Duodenal mucosa (tissue), 2 donors: ENCODE results near the gene PHF20.
"Not testable (repeated sequence)": the region's sequence is repeated elsewhere in the genome, so short reads cannot be mapped to it uniquely, and the experiment has no call there.

Experiments
- H3K27ac ChIP-seq: one replicate; pipeline ENCODE4 v1.7.0; 2013; ENCODE audit warnings: low read depth, low read length
- H3K27me3 ChIP-seq, 2 donors: one replicate each; pipeline ENCODE4 v1.7.0; 2013; ENCODE audit warnings: low read length in 2 of 2, control low read depth in 1 of 2; ENCODE audit not compliant: insufficient read depth in 2 of 2, control insufficient read depth in 1 of 2
- H3K36me3 ChIP-seq, 2 donors: one replicate each; pipeline ENCODE4 v1.7.0; 2013; ENCODE audit warnings: low read length in 2 of 2, control low read depth in 1 of 2; ENCODE audit not compliant: insufficient read depth in 2 of 2, control insufficient read depth in 1 of 2
- H3K4me1 ChIP-seq, 2 donors: one replicate each; pipeline ENCODE4 v1.7.0; 2013; ENCODE audit warnings: low read length in 2 of 2, control low read depth in 1 of 2; ENCODE audit not compliant: insufficient read depth in 2 of 2, control insufficient read depth in 1 of 2
- H3K4me3 ChIP-seq, 2 donors: one replicate each; pipeline ENCODE4 v1.7.0; 2013; ENCODE audit warnings: low read length in 2 of 2, low read depth in 1 of 2
- H3K9ac ChIP-seq, 2 donors: one replicate each; pipeline ENCODE4 v1.7.0; 2013; ENCODE audit warnings: low read length in 2 of 2, low read depth in 1 of 2
- H3K9me3 ChIP-seq, 2 donors: one replicate each; pipeline ENCODE4 v1.7.0; 2013; ENCODE audit warnings: low read length in 2 of 2, control low read depth in 1 of 2; ENCODE audit not compliant: control insufficient read depth in 1 of 2

Gene PHF20

DNA sequence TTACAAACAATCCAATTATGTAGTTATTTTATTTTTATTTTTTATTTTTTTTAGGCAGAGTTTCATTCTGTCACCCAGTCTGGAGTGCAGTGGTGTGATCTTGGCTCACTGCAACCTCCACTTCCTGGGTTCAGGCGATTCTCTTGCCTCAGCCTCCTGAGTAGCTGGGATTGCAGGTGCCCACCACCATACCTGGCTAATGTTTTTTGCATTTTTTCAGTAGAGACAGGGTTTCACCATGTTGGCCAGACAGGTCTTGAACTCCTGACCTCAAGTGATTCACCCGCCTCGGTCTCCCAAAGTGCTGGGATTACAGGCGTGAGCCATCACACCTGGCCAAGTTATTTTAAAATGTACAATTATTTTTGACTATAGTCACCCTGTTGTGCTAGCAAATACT is 83.8 kb downstream of the PHF20 start:
- H3K9me3 ChIP-seq, H3K9ac ChIP-seq, H3K27ac ChIP-seq, H3K36me3 ChIP-seq, H3K4me1 ChIP-seq, H3K4me3 ChIP-seq, H3K27me3 ChIP-seq: not testable (repeated sequence)

DNA sequence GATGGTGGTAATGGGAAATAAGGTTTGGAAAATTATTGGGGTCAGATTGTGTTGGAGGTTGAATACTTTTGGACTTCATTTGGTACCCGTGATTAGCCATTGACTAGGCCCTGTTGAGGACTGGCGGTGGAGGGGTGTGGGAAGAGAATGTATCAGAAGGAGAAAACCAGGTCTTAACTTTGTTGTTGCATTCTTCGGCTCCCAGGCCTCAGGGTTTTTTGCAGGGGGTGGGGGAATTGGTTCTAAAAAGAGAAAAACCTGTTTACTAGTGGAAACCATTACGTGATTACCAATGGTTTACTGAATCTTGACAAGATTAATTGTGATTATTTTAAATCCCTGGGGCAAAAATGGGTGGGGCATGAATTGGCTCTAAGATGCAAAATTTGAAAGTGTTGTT is 85.1 kb downstream of the PHF20 start:
- Histone ChIP-seq H3K9ac (no peak overlapping the region), H3K27ac (no peak overlapping the region), H3K9me3 (no peaks in the 10 kb centered on the region), H3K4me3 (no peak overlapping the region), H3K36me3 (peaks cover 3 to 8% of the 10 kb centered on the region in 2 donors), H3K27me3 (no peaks in the 10 kb centered on the region), H3K4me1 (peaks cover 0 to 6% of the 10 kb centered on the region in 2 donors)

DNA sequence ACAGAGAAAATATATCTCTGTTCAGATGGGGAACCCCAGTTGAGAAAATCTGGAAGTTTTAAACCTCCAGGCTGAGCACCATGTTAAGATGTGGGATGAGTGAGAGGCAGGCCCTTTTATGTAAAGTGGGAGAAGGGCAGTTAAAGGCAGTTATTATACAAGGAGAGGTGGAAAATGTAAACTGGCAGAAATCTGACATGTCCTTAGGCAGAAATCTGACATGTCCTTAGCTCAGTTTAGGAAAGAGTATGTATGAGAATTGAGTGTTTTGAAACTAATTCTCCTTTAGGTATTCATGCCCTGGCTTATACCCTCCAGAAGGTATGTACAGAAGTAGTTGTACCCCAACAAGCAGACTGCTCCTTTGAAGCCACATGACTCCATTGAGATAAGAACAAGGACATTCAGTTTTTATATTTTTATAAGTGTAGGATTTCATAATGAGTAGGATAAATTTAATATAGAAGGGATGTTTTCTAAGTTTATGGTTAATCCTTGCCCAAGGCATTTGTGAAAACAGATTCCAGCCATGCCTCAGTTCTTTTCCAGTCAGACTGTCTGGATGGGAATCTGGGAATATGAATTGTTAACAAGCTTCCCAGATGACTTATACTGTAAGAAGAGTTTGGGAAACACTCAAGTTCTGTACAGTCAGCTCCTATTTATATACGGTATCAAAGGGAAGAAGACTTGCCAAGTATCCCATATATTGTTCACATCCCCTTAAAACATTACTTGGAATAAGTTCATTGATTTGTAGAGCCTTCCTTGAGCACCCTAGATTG is 94.8 kb downstream of the PHF20 start:
- peaks cover 0 to 7% of the 10 kb centered on the region in 2 donors for H3K4me1 ChIP-seq

DNA sequence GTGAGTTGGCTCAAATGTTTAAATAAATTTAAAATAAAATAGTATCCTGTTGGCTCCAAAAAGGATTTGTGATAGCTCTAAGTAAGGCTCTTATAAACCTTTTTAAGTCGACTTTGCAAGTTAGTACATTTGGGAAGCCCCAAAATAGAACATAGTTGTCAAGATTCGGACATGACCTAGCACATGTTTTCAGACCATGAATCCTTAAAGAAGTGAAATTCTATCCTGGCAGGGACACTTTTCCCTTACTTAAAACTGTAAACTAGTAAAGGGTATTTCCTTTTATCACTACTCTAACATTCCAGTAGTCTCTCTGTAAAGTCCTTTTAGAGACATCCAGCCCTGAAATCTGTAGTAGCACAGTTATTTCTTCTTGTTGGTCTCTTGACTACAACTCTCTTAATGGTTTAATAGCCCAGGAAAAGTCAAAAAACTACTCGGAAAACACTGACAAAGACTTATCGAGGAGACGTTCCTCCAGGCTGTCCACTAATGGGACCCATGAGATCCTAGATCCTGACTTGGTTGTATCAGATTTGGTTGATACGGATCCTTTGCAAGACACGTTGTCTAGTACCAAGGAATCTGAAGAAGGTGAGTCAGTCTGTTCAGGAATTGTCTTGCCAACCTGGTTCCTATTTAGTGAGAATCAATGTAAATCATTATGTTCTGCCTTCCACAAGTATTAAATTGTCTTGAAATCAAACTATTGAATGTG is 98.9 kb downstream of the PHF20 start:
- Histone ChIP-seq H3K36me3 (peaks cover 0 to 3% of the 10 kb centered on the region in 2 donors), H3K4me3 (no peak overlapping the region), H3K27ac (peak overlapping the region; percentile 17), H3K9ac (no peak overlapping the region), H3K27me3 (no peaks in the 10 kb centered on the region), H3K9me3 (no peaks in the 10 kb centered on the region), H3K4me1 (peaks cover 1 to 7% of the 10 kb centered on the region in 2 donors)

More for the DNA sequence above, 94.8 kb downstream of the PHF20 start:
- H3K36me3 ChIP-seq, result peaks cover 0 to 3% of the 10 kb centered on the region in 2 donors
- H3K4me3 ChIP-seq, result no peak overlapping the region
- H3K9ac ChIP-seq, result no peak overlapping the region
- H3K27ac ChIP-seq, result no peak overlapping the region
- H3K27me3 ChIP-seq, result no peaks in the 10 kb centered on the region
- no peaks in the 10 kb centered on the region for H3K9me3 ChIP-seq

DNA sequence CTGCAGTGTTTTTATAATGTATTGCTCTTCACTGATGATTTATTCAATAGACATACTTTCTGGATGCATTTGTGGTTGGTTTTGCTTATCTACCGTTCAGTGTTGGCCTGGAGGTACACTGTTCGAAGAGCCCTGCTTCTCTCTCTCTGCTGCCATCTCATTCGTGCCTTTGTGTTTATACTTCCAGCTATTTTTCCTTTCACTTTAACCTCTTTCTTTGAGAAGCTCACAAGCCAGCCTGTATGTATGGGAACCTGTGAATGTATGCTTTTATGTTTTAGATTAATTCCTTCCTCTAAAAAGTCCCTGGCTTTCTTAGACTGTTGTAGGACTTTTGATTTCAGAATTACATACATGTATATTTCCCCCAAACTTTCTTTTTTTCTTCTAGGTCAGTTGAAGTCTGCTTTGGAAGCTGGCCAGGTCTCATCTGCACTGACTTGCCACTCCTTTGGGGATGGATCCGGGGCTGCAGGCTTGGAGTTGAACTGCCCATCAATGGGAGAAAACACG is 99.5 kb downstream of the PHF20 start:
- Histone ChIP-seq H3K27ac (peak overlapping the region; percentile 17), H3K27me3 (no peaks in the 10 kb centered on the region), H3K9me3 (no peaks in the 10 kb centered on the region), H3K4me1 (peaks cover 4 to 7% of the 10 kb centered on the region in 2 donors), H3K36me3 (peaks cover 0 to 5% of the 10 kb centered on the region in 2 donors), H3K9ac (no peak overlapping the region), H3K4me3 (no peak overlapping the region)

DNA sequence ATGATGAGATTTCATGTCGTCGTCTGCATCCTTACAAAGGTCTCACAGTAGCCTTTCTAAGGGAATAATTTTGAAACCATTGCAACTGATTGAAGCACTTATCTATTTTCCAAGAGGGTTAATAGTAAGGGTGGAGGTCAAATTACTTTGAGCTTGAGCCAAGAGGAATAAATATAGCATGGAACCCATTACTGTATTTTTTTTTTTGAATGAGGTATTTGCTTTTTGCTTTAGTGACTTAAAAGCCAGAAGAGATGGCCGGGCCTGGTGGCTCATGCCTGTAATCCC is 104.2 kb downstream of the PHF20 start:
- no peaks in the 10 kb centered on the region for H3K9me3 ChIP-seq
- H3K36me3 ChIP-seq, result peaks cover 0 to 6% of the 10 kb centered on the region in 2 donors
- H3K27me3 ChIP-seq, result no peaks in the 10 kb centered on the region
- H3K9ac ChIP-seq, result no peak overlapping the region
- no peak overlapping the region for H3K4me3 ChIP-seq
- peaks cover 4% of the 10 kb centered on the region in 2 donors for H3K4me1 ChIP-seq
- no peak overlapping the region for H3K27ac ChIP-seq

DNA sequence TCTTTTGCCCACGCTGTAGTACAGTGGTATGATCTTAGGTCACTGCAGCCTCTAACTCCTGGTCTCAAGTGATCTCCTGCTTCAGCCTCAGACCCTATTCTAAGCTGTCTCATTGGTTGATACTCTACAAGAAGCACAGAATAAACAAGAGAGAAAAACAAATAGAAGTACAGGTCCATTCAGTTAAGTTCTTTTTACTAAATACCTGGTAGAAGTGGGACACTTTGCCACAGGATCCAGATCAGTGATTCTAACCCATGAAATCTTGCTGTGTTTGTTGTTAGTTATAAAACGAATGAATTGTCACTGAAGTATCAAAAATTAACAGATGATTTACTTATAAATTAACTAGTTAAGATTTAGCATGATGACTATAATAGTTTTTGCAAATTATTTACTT is 105.8 kb downstream of the PHF20 start:
- peaks cover 0 to 6% of the 10 kb centered on the region in 2 donors for H3K36me3 ChIP-seq
- peaks cover 0 to 4% of the 10 kb centered on the region in 2 donors for H3K4me1 ChIP-seq
- no peaks in the 10 kb centered on the region for H3K9me3 ChIP-seq
- H3K9ac ChIP-seq, result no peak overlapping the region
- H3K4me3 ChIP-seq, result no peak overlapping the region
- H3K27ac ChIP-seq, result no peak overlapping the region
- no peaks in the 10 kb centered on the region for H3K27me3 ChIP-seq

DNA sequence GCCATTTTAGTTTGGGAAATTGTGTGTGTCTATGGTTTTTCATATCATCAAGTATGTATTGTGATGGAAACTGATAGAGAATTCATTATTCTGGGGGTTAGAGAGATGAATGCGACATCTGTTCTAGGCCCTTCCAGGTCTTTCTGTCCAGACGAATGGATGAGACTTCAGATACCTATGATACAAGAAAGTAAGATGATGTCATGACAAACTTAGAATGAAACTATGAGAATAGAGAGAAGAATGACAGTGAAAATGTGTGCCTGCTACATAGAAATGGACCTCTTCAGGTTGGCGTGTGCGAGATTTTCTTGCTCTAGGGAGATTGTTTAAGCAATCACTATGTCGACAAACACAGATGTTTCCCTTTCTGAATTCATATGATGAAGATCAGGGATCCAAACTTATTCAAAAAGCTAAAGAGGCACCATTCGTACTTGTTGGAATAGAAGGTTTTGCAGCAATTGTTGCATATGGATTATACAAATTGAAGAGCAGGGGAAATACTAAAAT is 106.4 kb downstream of the PHF20 start:
- peaks cover 0 to 6% of the 10 kb centered on the region in 2 donors for H3K36me3 ChIP-seq
- peaks cover 0 to 4% of the 10 kb centered on the region in 2 donors for H3K4me1 ChIP-seq
- no peak overlapping the region for H3K27ac ChIP-seq
- H3K9ac ChIP-seq, result no peak overlapping the region
- no peaks in the 10 kb centered on the region for H3K27me3 ChIP-seq
- H3K9me3 ChIP-seq, result no peaks in the 10 kb centered on the region
- H3K4me3 ChIP-seq, result no peak overlapping the region

DNA sequence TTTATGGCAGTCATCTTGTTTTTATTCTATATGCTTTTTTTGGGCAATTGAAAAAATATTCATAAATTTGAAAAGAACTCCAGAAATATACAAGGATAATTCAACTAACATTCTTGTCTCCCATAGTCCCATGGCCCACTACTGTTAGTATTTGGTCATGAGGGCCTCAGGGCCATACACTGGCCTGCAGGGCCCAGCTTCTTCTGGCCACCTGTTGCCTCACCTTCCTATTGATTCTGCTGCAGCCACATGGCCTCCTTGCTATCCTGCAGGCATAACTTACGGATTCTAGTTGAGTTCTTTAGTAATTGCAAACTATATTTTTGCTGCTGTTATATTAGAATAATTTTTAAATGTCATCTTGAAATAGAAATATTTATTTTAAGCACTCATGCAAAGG is 109.9 kb downstream of the PHF20 start:
- H3K9ac ChIP-seq, result no peak overlapping the region
- peaks cover 0 to 7% of the 10 kb centered on the region in 2 donors for H3K36me3 ChIP-seq
- H3K4me1 ChIP-seq, result no peaks in the 10 kb centered on the region
- no peak overlapping the region for H3K27ac ChIP-seq
- H3K4me3 ChIP-seq, result no peak overlapping the region
- H3K9me3 ChIP-seq, result no peaks in the 10 kb centered on the region
- no peaks in the 10 kb centered on the region for H3K27me3 ChIP-seq

DNA sequence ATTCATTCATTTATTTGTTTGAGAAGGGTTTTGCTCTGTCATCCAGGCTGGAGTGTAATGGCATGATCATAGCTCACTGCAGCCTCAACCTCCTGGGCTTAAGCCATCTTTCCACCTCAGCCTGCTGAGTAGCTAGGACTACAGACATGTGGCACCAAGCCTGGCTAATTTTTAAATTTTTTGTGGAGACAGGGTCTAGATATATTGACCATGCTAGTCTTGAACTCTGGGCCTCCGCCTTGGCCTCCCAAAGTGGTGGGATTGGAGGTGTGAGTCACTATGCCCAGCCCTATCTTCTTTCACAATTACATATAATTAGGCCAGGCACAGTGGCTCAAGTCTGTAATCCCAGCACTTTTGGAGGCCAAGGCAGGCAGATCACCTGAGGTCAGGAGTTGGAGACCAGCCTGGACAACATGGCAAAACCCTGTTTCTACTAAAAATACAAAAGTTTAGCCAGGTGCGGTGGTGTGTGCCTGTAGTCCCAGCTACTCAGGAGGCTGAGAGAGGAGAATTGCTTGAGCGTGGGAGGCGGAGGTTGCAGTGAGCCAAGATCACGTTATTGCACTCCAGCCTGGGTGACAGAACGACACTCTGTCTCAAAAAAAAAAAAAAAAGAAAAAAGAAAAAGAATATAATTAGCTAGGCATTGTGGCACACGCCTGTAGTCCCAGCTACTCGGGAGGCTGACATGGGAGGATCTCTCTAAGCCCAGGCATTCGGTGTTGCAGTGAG is 110.8 kb downstream of the PHF20 start:
- H3K27me3 ChIP-seq, H3K4me1 ChIP-seq, H3K4me3 ChIP-seq, H3K27ac ChIP-seq, H3K9ac ChIP-seq, H3K36me3 ChIP-seq, H3K9me3 ChIP-seq: not testable (repeated sequence)
